Inflammatory macrophage treated with lipopolysaccharide for 4 hours (primary cell): ENCODE data around the gene SPRED2.
"Not testable (repeated sequence)": the region's sequence is repeated elsewhere in the genome, so short reads cannot be mapped to it uniquely, and the experiment has no call there.

Experiments
- DNase-seq: peaks from one replicate; pipeline ENCODE4 v3.0.0-alpha.2; 2020

The SPRED2 gene

DNA sequence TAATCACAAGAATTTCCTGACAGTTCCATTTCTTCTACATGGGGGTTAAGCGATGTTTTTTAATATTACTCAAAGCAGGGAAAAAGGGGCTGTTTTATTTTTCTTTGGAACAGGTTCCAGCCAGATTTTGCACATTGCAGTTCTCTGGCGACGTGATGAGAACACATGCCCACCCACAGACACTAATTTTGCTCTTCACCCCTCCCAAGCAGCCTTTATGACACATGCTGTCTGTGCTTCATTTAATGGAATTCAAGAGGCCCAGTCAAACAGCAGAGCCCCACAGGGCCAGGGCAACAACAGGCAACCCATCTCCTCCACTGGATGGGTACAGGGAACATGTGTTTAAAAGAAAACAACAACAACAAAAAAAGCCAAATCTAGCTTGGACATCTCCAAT, 70.8 kb downstream of the SPRED2 start:
- no peak for DNase-seq

DNA sequence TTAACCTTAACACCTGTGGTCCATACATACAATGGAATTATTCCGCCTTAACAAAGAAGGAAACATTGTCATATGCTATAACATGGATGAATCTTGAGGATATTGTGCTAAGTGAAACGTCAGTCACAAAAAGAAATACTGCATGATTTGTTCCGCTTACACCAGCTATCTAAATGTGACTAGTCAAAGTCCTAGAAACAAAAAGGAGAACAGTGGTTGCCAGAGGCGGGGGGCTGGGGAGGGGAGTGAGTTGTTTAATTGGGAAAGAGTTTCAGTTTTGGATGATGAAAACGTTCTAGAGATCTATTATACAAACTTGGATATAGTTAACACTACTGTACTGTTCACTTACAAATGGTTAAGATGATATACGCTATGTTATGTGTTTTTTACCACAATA, 72.0 kb downstream of the SPRED2 start:
- peak; percentile 80 for DNase-seq

DNA sequence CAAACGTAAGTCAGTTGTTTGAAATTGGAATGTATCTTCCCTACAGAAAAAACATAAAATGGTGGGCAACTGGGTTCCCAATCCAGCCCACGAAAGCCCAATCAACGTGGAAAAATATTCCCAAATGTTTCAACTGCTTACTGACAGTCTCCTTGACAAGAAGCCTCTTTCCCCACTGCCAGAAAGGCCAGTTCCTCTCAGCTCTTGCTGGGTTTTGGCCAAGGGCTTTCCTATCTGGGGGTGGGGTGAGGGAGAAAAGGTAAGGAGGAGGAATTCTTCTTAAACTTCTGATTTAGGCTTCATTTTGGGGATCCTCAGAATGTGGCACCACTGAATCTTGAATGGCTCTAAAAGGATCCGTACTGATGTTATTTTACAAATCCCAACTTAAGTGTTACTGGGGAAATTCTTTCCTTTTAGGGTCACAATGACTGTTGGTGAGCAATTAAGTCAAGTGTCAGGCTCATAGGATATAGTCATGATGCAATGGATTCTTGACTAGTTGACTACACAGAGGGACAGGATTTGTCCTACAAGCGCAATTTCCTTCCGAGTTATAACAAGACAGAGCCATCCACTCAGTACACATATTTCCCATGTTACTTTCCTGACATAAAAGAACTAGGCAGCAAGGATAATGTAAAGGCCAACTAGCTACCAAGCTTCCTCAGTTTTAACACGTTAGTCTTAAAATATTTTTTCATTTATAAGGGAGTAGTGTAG, 73.6 kb downstream of the SPRED2 start:
- DNase-seq, result peak; percentile 61

DNA sequence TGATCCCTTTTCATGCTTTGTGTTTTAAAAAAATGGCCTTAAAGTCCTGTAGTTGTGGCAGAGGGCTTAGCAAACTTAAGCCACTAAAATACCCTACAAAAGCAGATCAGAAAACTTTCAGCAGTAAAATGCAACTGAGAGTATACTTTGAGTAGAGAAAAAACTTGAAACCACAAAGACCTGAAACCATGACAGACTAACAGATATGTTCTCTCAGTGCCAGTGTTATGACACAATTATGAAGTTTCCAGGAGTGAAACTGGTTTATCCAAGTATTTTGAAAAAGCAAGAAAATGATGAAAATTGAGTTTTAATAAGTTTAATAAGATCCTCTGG, 74.5 kb downstream of the SPRED2 start:
- DNase-seq, result peak; percentile 52

DNA sequence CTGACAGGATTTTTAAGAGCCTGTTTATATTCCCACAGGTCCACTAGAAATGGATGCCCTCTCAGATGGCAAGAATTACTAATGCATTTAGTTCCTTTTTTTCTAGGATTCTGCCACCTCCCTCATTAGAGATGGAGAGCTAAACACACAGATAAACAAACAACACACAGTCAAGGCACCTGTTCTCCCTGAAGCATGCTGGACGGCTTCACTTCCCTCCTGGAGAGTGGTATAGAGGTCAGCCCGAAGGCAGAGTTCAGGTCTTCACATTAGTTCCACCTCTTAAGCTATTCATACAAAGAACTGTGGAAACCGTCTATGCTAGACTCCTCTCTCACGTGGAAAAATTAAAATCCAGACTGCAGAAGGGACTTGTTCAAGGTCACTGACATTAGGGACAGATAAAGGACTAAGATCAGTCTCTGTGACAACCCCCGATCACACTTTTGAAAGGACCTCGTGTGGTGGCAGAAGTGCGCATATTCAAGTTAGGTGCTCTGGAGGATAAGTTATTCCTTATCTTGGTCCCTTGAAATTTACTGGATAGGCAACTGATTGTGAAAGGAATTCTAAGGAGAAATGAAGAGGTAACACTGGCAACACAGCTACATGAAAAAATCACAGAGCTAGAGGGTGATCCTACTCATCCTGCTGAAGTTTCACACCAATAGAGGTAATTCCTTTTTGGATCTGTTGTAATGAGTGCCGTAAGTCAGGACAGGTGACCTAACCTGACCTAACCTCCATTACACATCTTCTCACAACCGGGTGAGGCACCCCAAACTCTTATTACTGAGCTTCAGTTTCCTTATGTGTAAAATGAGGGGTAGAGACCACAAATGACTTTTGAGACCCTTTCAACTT, 75.1 kb downstream of the SPRED2 start:
- DNase-seq, result peak; percentile 17

DNA sequence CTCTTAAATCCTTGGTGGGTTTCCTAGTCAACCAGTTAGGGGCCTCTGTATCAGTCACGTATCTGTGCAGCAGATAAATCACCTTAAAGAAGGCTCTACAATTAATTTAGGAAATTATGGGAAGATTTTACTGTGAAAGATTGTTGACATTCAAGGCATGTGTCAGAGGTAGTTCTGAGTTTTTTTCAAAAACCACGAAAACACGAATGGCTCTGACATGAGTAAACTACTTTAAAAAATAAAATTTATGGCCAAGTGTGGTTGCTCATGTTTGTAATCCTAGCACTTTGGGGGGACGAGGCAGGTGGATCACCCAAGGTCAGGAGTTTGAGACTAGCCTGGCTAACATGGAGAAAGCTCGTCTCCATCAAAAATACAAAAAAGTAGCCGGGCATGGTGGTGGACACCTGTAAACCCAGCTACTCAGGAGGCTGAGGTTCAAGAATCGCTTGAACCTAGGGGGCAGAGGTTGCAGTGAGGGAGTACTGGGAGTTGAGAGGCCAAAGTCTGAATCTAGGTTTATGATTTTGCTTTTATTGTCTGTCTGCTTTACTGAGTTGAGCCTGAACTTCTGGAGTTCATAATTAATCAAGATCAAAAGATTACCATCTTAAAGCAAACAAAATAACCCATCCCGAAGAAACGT, 77.1 kb downstream of the SPRED2 start:
- DNase-seq, result no peak

DNA sequence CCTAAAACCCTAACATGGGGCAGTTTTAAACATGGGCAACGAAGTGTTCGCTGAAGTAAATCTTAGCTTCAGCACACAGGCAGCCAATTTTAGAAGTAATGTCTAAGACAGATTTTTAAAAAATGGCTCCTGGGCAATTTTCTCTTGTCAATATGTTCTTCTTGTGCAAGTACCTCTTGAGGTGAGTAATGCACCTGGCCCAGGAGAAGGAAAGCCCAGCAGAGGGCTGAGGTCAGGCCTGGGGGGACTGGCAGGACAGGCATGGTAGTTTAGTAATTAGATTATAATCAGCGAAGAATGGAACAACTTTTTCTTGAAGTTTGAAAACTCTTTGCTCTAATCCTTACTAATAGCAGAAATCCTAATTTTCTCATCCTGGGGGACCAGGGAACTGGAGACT, 77.6 kb downstream of the SPRED2 start:
- no peak for DNase-seq

DNA sequence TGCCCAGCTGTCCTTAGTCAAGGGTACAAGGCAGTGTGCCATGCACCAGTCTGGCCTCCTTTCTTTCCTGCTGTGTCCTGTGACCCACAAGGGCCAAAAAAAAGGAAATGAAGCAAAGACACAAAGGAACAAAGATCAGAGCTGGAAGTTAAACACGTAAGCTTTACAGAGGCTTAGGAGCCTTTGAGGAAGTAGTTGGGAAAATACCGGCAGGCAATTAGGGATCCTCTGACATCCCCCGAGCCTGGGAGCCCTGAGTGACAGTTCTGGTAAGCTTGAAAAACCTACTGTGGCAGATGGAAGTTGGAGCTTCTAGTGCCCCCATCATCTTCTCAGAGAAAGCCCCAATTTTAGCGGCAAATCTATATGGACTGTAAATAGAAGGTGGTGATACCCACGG, 78.5 kb downstream of the SPRED2 start:
- peak; percentile 83 for DNase-seq

DNA sequence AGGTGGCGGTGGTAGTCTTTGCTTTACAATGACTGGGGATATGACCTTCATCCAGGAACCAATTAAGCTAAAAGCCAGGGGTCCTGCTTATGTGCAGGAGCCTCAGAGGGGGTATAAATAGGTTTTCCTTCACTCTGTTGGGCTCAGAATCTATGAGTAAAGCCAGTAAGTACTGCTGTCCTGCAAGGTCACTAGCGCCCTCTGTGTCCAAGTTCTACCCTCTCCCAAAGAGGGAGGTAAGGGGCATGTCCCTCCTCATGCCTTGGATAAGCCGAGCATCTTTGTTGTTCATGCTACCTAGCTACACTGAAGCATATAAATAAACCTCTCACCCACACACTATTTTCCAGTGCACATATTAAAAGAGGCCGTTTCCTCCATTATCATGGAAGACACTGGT, 79.4 kb downstream of the SPRED2 start:
- no peak for DNase-seq

DNA sequence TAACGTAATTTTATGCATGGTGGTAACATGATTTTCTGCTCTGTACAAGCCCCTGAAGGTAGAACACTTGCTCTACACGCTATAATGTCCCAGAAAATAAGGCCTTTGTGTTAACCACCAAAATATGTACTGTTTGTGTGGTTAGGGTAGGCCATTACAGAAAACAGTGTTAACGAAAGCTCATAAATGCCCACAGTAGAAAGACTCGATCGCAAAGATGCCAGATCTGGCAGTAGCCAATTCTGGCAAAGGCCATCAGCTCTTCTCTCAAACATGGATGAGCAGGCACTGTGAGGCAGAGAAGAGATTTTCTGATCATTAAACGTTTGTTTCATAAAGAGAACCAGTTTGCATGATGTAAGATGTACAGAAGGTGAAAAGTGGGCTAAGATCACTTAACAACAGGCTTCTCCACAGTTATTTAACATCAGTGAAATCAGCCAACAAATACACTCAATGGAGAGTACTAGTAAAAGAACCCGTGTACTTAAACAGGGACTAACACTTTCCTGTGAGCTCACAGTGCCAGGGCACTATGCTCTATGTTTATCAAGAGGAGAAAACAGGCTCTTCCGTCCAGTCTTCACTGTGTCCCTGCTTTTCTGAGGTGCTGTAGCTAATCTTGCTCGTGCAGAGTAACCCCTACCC, 80.3 kb downstream of the SPRED2 start:
- DNase-seq, result no peak

DNA sequence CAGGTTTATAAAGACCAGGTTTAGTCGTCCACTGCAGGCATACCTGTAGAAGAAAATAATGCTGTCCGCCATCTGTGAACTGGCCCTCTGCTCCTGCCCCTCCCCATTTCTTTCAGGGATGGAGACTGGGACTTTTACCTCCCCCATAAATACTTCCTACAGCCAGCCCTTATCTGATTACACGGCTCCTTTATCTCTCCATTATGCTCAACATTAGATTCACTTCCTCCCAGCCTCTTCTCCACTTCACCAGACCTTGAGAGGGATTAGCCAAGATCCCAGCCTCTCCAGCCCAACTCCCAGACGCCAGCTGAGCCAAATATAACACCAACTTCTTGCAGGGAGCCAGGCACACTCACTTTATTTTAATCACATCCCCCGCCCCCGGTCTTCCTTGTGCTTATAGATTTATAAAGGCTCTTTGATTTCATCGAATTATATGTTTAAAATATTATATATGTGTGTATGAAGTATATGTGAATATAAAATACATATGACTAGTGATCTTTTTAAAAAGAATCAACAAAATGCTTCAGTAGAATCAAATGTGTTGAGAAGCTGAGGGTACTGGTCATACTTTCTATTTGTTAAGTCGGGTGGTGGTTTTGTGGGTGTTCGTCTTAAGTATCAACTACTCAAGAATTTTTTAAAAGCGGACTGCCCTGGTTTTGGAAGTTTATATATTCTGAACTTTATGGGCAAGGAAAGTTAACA, 81.0 kb downstream of the SPRED2 start:
- no peak for DNase-seq

DNA sequence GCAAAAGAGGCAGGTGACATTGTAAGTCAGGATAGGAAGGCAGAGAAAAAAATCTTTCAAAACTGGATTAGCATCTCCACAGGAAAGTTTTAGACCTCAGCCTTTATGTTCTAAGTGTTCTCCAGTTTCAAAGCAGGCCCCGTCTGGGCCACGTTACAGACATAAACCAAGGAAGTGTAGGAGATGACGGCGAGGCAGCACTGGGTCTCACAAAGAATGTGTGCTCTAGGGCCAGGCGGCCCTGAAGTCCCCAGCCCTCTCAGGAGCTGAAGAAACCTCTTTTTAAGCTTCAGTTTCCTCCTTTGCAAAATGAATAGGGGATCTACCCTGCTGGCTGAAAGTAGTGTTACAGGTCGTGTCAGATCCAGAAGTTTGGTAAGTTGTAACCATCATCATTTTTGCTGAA, 81.7 kb downstream of the SPRED2 start:
- DNase-seq, result no peak

DNA sequence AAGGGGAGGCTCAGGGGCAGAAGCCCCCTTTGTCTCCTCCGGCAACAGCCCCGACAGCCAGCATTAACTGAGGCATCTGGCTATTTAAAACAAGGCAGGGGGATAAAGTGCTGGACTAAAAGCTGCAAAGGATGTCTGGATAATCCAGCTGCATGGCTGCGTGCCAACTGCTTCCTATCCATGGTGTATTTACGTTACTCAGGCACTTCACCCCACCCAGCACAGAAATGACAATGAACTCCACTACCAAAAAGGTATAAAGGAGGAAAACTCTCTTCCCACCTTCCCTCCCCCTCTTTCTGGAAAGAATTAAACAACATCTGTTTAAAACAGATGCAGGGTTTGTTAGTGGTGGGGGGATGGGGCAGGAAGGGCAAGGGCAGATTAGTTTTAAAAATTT, 82.5 kb downstream of the SPRED2 start:
- DNase-seq, result no peak

DNA sequence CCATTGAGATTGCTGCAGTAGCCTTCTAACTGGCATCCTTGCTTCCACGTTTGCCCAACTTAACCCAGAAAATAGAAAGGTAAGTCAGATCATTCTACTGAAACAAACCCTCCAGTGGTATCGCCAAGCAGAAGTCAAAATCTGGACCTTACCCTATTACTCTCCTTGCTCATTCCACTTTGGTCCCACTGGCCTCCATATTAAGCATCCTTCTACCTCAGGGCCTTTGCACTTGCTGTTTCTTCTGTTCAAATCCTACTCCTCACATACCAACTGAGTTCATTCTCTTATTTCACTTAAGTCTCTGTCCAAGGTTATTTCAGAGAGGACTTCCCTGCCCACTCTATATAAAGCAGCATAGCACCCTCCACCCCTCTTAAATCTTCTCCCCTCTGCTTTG, 84.5 kb downstream of the SPRED2 start:
- no peak for DNase-seq

DNA sequence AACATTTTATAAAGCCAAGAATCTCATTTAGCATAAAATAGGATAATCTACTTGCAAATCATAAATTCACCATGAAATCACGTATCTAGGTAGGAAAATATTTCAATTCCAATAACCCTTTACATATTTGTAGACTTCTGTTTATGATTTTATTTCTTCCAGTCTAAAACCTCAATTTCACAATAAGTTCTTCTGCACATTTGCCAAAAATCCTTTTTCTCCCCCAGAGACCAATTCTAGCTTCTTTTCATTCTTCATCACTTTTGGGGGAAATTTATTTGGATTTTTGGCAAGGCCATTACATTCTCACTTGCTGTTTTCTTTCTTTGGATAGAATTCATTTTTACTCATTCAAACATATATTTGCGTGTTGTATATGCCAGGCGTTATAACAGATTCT, 86.8 kb downstream of the SPRED2 start:
- DNase-seq, result no peak

DNA sequence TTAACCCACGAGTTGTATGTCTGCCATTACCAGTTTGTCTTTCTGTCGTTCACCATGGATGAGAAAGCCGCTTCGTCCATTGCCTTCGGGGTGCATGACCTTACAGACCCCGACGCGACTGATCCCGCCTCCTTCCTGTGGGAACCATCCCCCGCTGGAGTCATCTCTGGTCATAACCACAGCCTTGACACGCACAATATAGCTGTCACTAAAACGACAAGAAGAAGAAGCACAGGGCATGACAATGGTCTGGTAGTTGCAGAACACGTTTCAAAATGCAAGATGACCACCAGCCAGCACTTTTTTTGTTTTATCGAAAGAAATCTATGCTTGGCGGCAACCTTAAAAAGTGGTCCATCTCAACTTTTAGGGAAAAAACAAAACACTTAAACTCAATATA, 87.7 kb downstream of the SPRED2 start:
- DNase-seq, result no peak

DNA sequence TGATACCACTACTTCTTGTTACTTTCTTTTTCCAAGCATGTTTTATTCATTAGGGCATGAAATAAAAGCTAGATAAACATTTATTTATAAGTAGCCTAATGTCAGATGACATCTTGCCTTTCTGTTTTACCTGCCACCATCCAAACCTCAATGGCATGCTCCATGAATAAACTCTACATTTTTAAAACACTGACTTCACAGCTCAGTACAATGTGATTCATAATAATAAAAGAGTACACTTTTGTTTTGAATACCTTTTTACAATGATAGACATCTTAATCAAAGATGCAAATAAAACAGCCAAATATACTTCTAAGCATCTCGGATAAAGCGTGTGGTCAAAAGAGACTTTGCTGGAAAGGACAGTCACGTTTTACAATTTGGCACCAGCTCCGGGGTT, 88.2 kb downstream of the SPRED2 start:
- no peak for DNase-seq

DNA sequence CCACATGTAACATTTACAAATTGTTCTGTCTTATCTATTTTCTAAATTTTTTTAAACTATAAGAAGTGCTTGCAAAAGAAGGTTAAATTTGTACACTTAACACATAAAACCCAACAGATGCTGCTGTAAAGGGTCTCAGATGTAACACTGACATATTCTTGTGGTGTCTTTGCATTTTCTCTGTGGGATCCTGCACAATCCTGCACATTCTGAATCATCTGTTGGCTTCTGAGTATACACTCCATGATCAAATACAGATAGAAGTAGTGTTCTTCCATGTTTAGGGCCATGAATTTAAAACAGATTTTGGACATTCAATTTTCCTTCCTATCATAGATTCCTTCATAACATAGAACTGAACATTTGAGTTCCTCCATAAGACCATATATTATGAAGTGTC, 89.0 kb downstream of the SPRED2 start:
- no peak for DNase-seq

DNA sequence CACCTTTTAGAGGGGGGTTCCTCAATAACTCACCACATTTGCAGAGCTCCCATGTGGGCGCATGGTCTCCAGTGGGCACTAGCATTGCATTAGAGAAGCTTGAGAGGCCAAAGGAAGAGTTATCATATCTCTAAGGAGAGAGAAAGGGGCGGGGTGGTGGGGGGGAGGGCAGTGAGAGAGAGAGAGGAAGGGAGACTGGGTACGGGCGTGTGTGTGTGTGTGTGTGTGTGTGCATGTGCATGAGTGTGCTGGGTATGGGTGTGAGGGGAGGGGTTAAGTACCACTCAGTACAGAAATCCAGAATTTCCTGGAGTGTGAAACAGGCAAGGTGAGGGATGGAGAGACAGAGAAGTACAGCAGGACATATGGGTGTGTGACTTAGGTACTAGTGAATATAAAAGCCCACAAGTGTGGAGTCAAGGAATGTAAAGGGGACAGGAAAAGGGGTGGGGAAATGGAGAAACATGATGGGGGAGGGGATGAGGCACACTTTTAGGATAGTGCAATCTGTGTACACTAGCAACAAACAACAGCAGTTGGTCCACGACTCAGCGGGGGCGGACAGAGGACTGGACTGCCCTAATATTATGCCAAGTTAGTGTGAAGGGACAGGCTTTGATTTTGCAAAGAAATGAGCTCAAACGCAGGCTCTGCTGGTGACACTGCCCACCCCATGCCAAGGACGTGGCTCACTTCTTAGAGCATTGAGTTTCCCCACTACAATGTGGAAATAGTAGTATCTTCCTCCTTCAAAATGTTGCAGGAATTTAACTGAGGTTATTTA, 91.3 kb downstream of the SPRED2 start:
- DNase-seq, result peak; percentile 13

DNA sequence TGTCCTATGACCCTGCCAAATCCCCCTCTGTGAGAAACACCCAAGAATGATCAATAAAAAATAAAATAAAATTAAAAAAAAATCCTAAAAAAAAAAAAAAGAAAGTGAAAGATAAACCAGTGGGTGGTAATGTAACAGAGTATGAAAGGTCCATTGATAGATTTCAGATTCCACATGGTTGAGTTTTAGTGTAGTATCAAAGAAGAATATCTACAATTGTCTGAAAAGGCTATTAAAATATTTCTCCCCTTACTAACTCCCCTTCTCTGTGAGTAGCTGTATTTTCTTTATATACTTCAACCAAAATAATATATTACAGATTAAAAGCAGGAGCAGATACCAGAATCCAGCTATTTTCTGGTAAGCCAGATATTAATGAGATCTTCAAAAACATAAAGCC, 92.8 kb downstream of the SPRED2 start:
- DNase-seq, result no peak

DNA sequence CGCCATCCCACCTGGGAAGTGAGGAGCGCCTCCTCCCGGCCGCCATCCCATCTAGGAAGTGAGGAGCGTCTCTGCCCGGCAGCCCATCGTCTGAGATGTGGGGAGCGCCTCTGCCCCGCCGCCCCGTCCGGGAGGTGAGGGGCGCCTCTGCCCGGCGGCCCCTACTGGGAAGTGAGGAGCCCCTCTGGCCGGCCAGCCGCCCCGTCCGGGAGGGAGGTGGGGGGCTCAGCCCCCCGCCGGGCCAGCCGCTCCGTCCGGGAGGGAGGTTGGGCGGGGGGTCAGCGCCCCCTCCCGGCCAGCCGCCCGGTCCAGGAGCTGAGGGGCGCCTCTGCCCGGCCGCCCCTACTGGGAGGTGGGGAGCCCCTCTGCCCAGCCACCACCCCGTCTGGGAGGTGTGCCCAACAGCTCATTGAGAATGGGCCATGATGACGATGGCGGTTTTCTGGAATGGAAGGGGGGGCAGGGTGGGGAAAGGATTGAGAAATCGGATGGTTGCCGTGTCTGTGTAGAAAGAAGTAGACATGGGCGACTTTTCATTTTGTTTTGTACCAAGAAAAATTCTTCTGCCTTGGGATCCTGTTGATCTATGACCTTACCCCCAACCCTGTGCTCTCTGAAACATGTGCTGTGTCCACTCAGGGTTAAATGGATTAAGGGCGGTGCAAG, 93.4 kb downstream of the SPRED2 start:
- DNase-seq, result not testable (repeated sequence)
